ENCODE results near the gene TFG.
A peak's percentile ranks its signal among the peaks of the same experiment; 100 is the strongest.

TFG gene

DNA sequence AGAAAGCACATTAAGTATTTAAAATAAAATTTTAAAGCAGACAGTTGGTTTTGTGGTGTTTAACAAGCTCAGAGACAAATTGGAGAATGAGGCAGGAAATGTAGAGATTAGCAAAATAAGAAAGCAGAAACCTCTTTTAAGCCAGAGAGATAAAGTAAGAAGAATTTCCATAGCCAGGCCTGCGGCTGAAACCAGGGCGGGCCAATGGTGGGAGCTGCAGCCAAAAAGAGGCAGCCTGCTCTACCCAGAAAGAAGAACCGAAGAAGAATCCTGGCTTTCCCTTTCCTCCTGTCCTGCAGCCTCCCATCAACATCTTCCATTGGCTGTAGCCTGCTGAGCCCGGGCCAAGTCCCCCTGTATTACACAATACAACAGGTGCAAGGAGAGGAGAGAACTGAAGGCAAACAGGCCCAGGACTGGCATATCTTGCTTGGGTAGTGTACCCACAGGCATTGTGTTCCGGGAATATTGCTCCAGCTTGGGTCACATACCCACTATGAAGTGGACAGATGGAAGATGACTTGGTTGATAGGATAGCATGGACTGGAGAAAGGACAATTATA lies 11.5 kb upstream of the TFG start:
- H3K27me3 Mint-ChIP-seq, result peaks cover 43% of the 10 kb centered on the region
- no peak overlapping the region for H3K4me3 Mint-ChIP-seq
- no peak for ATAC-seq
- no peak overlapping the region for H3K27ac Mint-ChIP-seq
- peaks cover 4% of the 10 kb centered on the region for H3K4me1 Mint-ChIP-seq
- H3K9me3 Mint-ChIP-seq, result no peaks in the 10 kb centered on the region
- DNase-seq, result no peak

DNA sequence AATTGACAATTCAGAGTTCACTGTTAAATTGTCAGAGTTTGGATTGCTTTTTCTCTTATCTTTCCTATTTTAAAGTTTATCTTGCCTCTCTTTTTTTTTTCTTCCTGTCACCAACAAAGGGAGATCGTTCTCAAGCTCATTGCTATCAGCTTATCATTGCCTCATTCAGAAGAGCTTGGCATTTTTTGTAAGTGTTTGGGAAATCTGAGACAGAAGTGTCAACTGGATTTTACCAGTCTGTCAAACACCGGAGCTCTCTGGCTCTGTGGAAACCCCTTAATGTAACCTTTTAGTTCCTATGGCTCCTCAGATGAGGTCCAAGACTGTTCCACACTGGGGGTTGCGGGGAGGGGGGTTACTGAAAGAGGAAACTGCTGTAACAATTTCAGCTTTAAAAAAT lies 10.6 kb upstream of the TFG start:
- Mint-ChIP-seq H3K27me3 (peaks cover 40% of the 10 kb centered on the region), H3K9me3 (no peaks in the 10 kb centered on the region), H3K27ac (no peak overlapping the region), H3K4me3 (no peak overlapping the region), H3K4me1 (peaks cover 4% of the 10 kb centered on the region)
- ATAC-seq (no peak), DNase-seq (no peak)

DNA sequence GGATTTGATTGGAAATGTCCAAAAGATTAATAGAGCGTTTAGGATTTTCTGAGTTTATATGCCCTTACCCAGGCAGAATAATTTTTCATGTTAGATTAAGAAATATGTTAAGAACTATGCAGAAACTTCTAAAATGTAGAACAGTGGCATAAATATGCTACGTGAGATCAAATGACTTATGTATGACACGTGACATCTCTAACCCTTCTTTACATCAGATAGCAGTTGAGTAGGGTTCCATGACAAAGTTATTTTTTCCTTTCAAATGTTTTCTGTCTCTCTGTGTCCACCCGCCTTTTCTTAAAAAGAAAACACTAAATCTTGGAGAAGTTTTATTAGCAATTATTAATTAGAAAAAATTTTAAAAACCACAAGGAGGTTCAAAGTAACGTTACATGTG lies 8.6 kb upstream of the TFG start:
- H3K27me3 Mint-ChIP-seq, result peaks cover 44% of the 10 kb centered on the region
- DNase-seq (no peak), ATAC-seq (no peak)
- no peaks in the 10 kb centered on the region for H3K9me3 Mint-ChIP-seq
- no peak overlapping the region for H3K4me3 Mint-ChIP-seq
- no peak overlapping the region for H3K27ac Mint-ChIP-seq
- peaks cover 4% of the 10 kb centered on the region for H3K4me1 Mint-ChIP-seq

GRCh38 chr3:100702082-100702979 lies 7.0 kb upstream of the TFG start:
- peaks cover 41% of the 10 kb centered on the region for H3K27me3 Mint-ChIP-seq
- no peak for DNase-seq
- peaks cover 4% of the 10 kb centered on the region for H3K4me1 Mint-ChIP-seq
- no peak for ATAC-seq
- no peak overlapping the region for H3K4me3 Mint-ChIP-seq
- H3K27ac Mint-ChIP-seq, result no peak overlapping the region
- H3K9me3 Mint-ChIP-seq, result no peaks in the 10 kb centered on the region

- Mint-ChIP-seq H3K4me1 (peaks cover 5% of the 10 kb centered on the region), H3K27me3 (peaks cover 35% of the 10 kb centered on the region), H3K4me3 (no peak overlapping the region), H3K27ac (no peak overlapping the region), H3K9me3 (peaks cover 0 to under 1% of the 10 kb centered on the region in 2 donors)
- DNase-seq, result no peak
- ATAC-seq, result no peak
Measured at GRCh38 chr3:100702980-100703345, 6.3 kb upstream of the TFG start.

- ATAC-seq, result no peak
- Mint-ChIP-seq H3K27me3 (peaks cover 26% of the 10 kb centered on the region), H3K27ac (no peak overlapping the region), H3K9me3 (peaks cover 0 to 10% of the 10 kb centered on the region in 2 donors), H3K4me1 (peaks cover 14% of the 10 kb centered on the region), H3K4me3 (no peak overlapping the region)
- DNase-seq, result no peak
Measured at GRCh38 chr3:100703865-100704264, 5.4 kb upstream of the TFG start.

DNA sequence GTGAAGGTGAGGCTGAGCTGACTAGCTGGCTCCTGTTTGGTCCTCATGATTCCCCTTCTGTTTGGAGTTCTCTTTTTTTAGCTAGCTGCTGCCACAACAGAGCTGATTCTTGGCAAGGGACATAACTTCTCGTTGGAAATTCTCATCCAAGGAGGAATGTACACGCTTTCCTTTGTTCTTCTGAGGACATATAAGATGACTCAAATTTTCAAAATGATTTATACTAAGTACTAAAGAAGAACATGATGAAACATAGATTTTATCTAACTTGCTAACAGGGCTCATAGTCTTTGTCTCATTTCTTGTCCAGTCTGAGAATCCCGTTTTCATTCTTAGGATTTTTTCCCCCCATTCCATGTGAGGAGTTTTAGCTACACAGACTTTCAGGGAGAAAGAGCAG lies 2.9 kb upstream of the TFG start:
- DNase-seq (no peak), ATAC-seq (no peak)
- H3K4me1 Mint-ChIP-seq, result peaks cover 28% of the 10 kb centered on the region
- H3K27ac Mint-ChIP-seq, result no peak overlapping the region
- H3K4me3 Mint-ChIP-seq, result no peak overlapping the region
- H3K9me3 Mint-ChIP-seq, result peaks cover 0 to 16% of the 10 kb centered on the region in 2 donors
- H3K27me3 Mint-ChIP-seq, result peaks cover 18% of the 10 kb centered on the region

DNA sequence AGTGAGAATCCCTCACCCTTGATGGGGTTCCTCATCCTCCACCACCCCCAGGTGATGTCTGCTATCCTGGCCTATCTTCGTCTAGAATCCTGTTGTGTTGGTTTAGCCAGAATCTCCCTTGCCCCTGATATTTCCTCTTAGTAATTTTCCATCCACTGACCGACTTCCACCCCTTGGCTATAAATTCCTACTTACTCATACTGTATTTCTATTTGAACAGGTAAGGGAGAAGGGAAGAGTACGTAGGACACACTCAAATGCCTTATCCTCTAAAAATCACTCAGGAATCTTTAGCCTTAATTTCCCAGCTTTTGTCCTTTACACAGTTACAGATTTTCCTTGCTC lies 678 bp upstream of the TFG start:
- ATAC-seq, result no peak

GRCh38 chr3:100709842-100710260 lies 557 bp downstream of the TFG start:
- Mint-ChIP-seq H3K4me1 (peaks cover 50% of the 10 kb centered on the region), H3K9me3 (peaks cover 0 to 16% of the 10 kb centered on the region in 2 donors), H3K27ac (peak overlapping the region; percentile 86 to 94), H3K27me3 (peaks cover 10% of the 10 kb centered on the region), H3K4me3 (peak overlapping the region; percentile 79 to 89)
- DNase-seq, result peak; percentile 38 to 43
- ATAC-seq, result peak; percentile 16

More for the DNA sequence above, 678 bp upstream of the TFG start:
- Mint-ChIP-seq H3K4me1 (peaks cover 47% of the 10 kb centered on the region), H3K4me3 (peak overlapping the region; percentile 79 to 89), H3K27ac (peak overlapping the region; percentile 96 to 99), H3K9me3 (peaks cover 0 to 16% of the 10 kb centered on the region in 2 donors), H3K27me3 (peaks cover 10% of the 10 kb centered on the region)
- DNase-seq, result no peak

GRCh38 chr3:100710261-100710968 lies 1.1 kb downstream of the TFG start:
- H3K4me3 Mint-ChIP-seq, result peak overlapping the region; percentile 79 to 89
- DNase-seq (peak; percentile 61 to 80), ATAC-seq (peak; percentile 72)
- H3K27me3 Mint-ChIP-seq, result peaks cover 4% of the 10 kb centered on the region
- peaks cover 55% of the 10 kb centered on the region for H3K4me1 Mint-ChIP-seq
- peak overlapping the region; percentile 86 to 94 for H3K27ac Mint-ChIP-seq
- peaks cover 0 to 16% of the 10 kb centered on the region in 2 donors for H3K9me3 Mint-ChIP-seq

GRCh38 chr3:100715176-100715575 lies 5.9 kb downstream of the TFG start:
- H3K4me1 Mint-ChIP-seq, result peaks cover 70% of the 10 kb centered on the region
- no peak overlapping the region for H3K27ac Mint-ChIP-seq
- DNase-seq (no peak), ATAC-seq (no peak)
- H3K9me3 Mint-ChIP-seq, result peaks cover 0 to 5% of the 10 kb centered on the region in 2 donors
- H3K4me3 Mint-ChIP-seq, result no peak overlapping the region
- no peaks in the 10 kb centered on the region for H3K27me3 Mint-ChIP-seq

GRCh38 chr3:100717063-100717462 lies 7.8 kb downstream of the TFG start:
- H3K4me3 Mint-ChIP-seq, result no peak overlapping the region
- no peak for ATAC-seq
- peak overlapping the region in 1 of 2 donors; percentile 86 for H3K27ac Mint-ChIP-seq

GRCh38 chr3:100717637-100718487 lies 8.6 kb downstream of the TFG start:
- Mint-ChIP-seq H3K4me3 (no peak overlapping the region), H3K27ac (peak overlapping the region in 1 of 2 donors; percentile 86), H3K4me1 (peaks cover 44% of the 10 kb centered on the region), H3K9me3 (no peaks in the 10 kb centered on the region), H3K27me3 (no peaks in the 10 kb centered on the region)
- no peak for DNase-seq
- no peak for ATAC-seq

More at GRCh38 chr3:100717063-100717462, 7.8 kb downstream of the TFG start:
- H3K9me3 Mint-ChIP-seq, result no peaks in the 10 kb centered on the region
- DNase-seq, result no peak
- peaks cover 52% of the 10 kb centered on the region for H3K4me1 Mint-ChIP-seq
- H3K27me3 Mint-ChIP-seq, result no peaks in the 10 kb centered on the region

- Mint-ChIP-seq H3K9me3 (no peaks in the 10 kb centered on the region), H3K27ac (no peak overlapping the region), H3K4me1 (peaks cover 34% of the 10 kb centered on the region), H3K27me3 (no peaks in the 10 kb centered on the region), H3K4me3 (no peak overlapping the region)
- DNase-seq, result no peak
- no peak for ATAC-seq
Measured at GRCh38 chr3:100719136-100719535, 9.8 kb downstream of the TFG start.

GRCh38 chr3:100720426-100720825 lies 11.1 kb downstream of the TFG start:
- Mint-ChIP-seq H3K27me3 (no peaks in the 10 kb centered on the region), H3K4me3 (no peak overlapping the region), H3K4me1 (peaks cover 27% of the 10 kb centered on the region), H3K9me3 (no peaks in the 10 kb centered on the region), H3K27ac (no peak overlapping the region)
- DNase-seq (no peak), ATAC-seq (no peak)

Measured in stimulated activated naive CD8-positive, alpha-beta T cell treated with anti-CD3 and anti-CD28 coated beads, Interleukin-15, amount 100 ng/mL, for 72 hours (primary cell).